Astrocyte (in vitro differentiated cells and primary cell): ENCODE data around the gene TNRC6A. TPM values are rescaled to one million over a fixed set of nuclear protein-coding genes. Genes with fewer than 3 reads are reported as not detected.
A peak's percentile ranks its signal among the peaks of the same experiment; 100 is the strongest.

ENCODE experiments used
- DNase-seq: peaks from one replicate; pipeline ENCODE4 v3.0.0-alpha.2; 2010; ENCODE audit warnings: low read depth
- FAIRE-seq: peaks from 2 replicates; lab custom pipeline; 2011; peaks lifted over from hg19 to GRCh38; lab: Jason Lieb, UNC
- H2AFZ ChIP-seq: 2 replicates; pipeline ENCODE4 v1.6.0; 2012; ENCODE audit warnings: low read depth, low read length, inconsistent platforms
- H3K27ac ChIP-seq: 2 replicates; pipeline ENCODE4 v1.5.1; 2011; ENCODE audit warnings: low read depth, low read length, inconsistent platforms
- H3K27me3 ChIP-seq: 2 replicates; pipeline ENCODE4 v1.6.0; 2011; ENCODE audit warnings: low read length, inconsistent platforms; ENCODE audit not compliant: insufficient read depth
- H3K36me3 ChIP-seq: 2 replicates; pipeline ENCODE4 v1.5.1; 2011; ENCODE audit warnings: low read length, inconsistent platforms; ENCODE audit not compliant: insufficient read depth
- H3K4me1 ChIP-seq: 2 replicates; pipeline ENCODE4 v1.5.1; 2011; ENCODE audit warnings: low read length, inconsistent platforms; ENCODE audit not compliant: insufficient read depth
- H3K4me2 ChIP-seq: 2 replicates; pipeline ENCODE4 v1.6.0; 2012; ENCODE audit warnings: low read length, inconsistent platforms
- H3K4me3 ChIP-seq: 2 replicates; pipeline ENCODE4 v1.5.1; 2011; ENCODE audit warnings: low read depth, mild to moderate bottlenecking, low read length, inconsistent platforms; ENCODE audit not compliant: insufficient read depth
- H3K79me2 ChIP-seq: 2 replicates; pipeline ENCODE4 v1.6.0; 2012; ENCODE audit warnings: mild to moderate bottlenecking, low read length, inconsistent platforms; ENCODE audit not compliant: insufficient read depth
- H3K9ac ChIP-seq: 2 replicates; pipeline ENCODE4 v1.6.0; 2012; ENCODE audit warnings: mild to moderate bottlenecking, low read length, inconsistent platforms
- H3K9me3 ChIP-seq: 2 replicates; pipeline ENCODE4 v1.5.1; 2012; ENCODE audit warnings: low read depth, mild to moderate bottlenecking, low read length, inconsistent platforms; ENCODE audit not compliant: insufficient read depth
- H4K20me1 ChIP-seq: 2 replicates; pipeline ENCODE4 v1.6.0; 2012; ENCODE audit warnings: low read length, inconsistent platforms; ENCODE audit not compliant: insufficient read depth
- H3K27ac Mint-ChIP-seq: one replicate; pipeline ENCODE4 v1.8.0; 2021; ENCODE audit warnings: mild to moderate bottlenecking, mixed read lengths; ENCODE audit not compliant: unreplicated experiment
- H3K27me3 Mint-ChIP-seq: one replicate; pipeline ENCODE4 v1.8.0; 2021; ENCODE audit warnings: low read depth, mixed read lengths; ENCODE audit not compliant: unreplicated experiment
- H3K36me3 Mint-ChIP-seq: one replicate; pipeline ENCODE4 v1.8.0; 2021; ENCODE audit warnings: low read depth, mixed read lengths; ENCODE audit not compliant: unreplicated experiment
- H3K4me1 Mint-ChIP-seq: one replicate; pipeline ENCODE4 v1.8.0; 2021; ENCODE audit warnings: low read depth, mixed read lengths; ENCODE audit not compliant: unreplicated experiment
- H3K4me3 Mint-ChIP-seq: one replicate; pipeline ENCODE4 v1.8.0; 2021; ENCODE audit warnings: mild to moderate bottlenecking, moderate library complexity, mixed read lengths; ENCODE audit not compliant: unreplicated experiment
- H3K9me3 Mint-ChIP-seq: one replicate; pipeline ENCODE4 v1.8.0; 2021; ENCODE audit warnings: mild to moderate bottlenecking, mixed read lengths; ENCODE audit not compliant: unreplicated experiment
- CTCF ChIP-seq: IDR thresholded peaks from 2 replicates; pipeline ENCODE4 v1.5.1; 2011; ENCODE audit warnings: low read depth, mild to moderate bottlenecking, inconsistent platforms, low read length, moderate library complexity; ENCODE audit not compliant: insufficient read depth
- EZH2 ChIP-seq: IDR thresholded peaks from 2 replicates; pipeline ENCODE4 v1.6.1; 2012; ENCODE audit warnings: mild to moderate bottlenecking, low read length, inconsistent platforms; ENCODE audit not compliant: insufficient read depth
- total RNA-seq: library from RNA; stranded (reverse); gene quantifications from 2 replicates; pipeline ENCODE4 v1.2.1, GENCODE V29; 2021

Gene TNRC6A
- total RNA-seq, 1 donor from 2014 or later: 51.1 TPM

GRCh38 chr16:24713379-24713778 is 16.1 kb upstream of the TNRC6A start:
- no peaks in the 10 kb centered on the region for H3K36me3 ChIP-seq
- H3K4me3 Mint-ChIP-seq: no peak overlapping the region
- no peak overlapping the region for H3K9ac ChIP-seq
- peaks cover 3% of the 10 kb centered on the region for H3K9me3 Mint-ChIP-seq
- no peaks in the 10 kb centered on the region for H3K9me3 ChIP-seq
- no peaks in the 10 kb centered on the region for H3K4me1 Mint-ChIP-seq
- no peaks in the 10 kb centered on the region for H3K27me3 ChIP-seq
- H3K4me3 ChIP-seq: no peak overlapping the region
- H3K4me2 ChIP-seq: no peak overlapping the region
- no peak overlapping the region for H3K27ac Mint-ChIP-seq
- TF ChIP-seq CTCF (no peak), EZH2 (no peak)
- H2AFZ ChIP-seq: no peak overlapping the region
- no peak overlapping the region for H3K27ac ChIP-seq
- FAIRE-seq: no peak
- H4K20me1 ChIP-seq: no peaks in the 10 kb centered on the region
- no peaks in the 10 kb centered on the region for H3K79me2 ChIP-seq
- H3K4me1 ChIP-seq: no peaks in the 10 kb centered on the region
- no peaks in the 10 kb centered on the region for H3K36me3 Mint-ChIP-seq
- no peak for DNase-seq
- no peaks in the 10 kb centered on the region for H3K27me3 Mint-ChIP-seq

GRCh38 chr16:24717411-24717810 is 12.0 kb upstream of the TNRC6A start:
- no peak overlapping the region for H3K4me3 Mint-ChIP-seq
- H3K9me3 Mint-ChIP-seq: peaks cover 3% of the 10 kb centered on the region
- peak; percentile 86 for DNase-seq
- H3K27me3 Mint-ChIP-seq: no peaks in the 10 kb centered on the region
- H3K9me3 ChIP-seq: no peaks in the 10 kb centered on the region
- H3K4me3 ChIP-seq: no peak overlapping the region
- no peaks in the 10 kb centered on the region for H4K20me1 ChIP-seq
- H3K79me2 ChIP-seq: no peaks in the 10 kb centered on the region
- no peak overlapping the region for H3K4me2 ChIP-seq
- no peaks in the 10 kb centered on the region for H3K4me1 Mint-ChIP-seq
- H3K4me1 ChIP-seq: no peaks in the 10 kb centered on the region
- H3K9ac ChIP-seq: no peak overlapping the region
- no peak overlapping the region for H2AFZ ChIP-seq
- no peaks in the 10 kb centered on the region for H3K36me3 ChIP-seq
- H3K36me3 Mint-ChIP-seq: no peaks in the 10 kb centered on the region
- no peaks in the 10 kb centered on the region for H3K27me3 ChIP-seq
- H3K27ac Mint-ChIP-seq: no peak overlapping the region
- H3K27ac ChIP-seq: no peak overlapping the region
- TF ChIP-seq EZH2 (no peak), CTCF (no peak)
- no peak for FAIRE-seq

- H3K4me1 Mint-ChIP-seq: peaks cover 3% of the 10 kb centered on the region
- no peaks in the 10 kb centered on the region for H3K9me3 Mint-ChIP-seq
- TF ChIP-seq CTCF (no peak), EZH2 (no peak)
- DNase-seq (no peak), FAIRE-seq (no peak)
- Histone ChIP-seq H3K9ac (no peak overlapping the region), H4K20me1 (no peaks in the 10 kb centered on the region), H3K27me3 (no peaks in the 10 kb centered on the region), H3K79me2 (no peaks in the 10 kb centered on the region), H3K4me2 (no peak overlapping the region), H3K9me3 (no peaks in the 10 kb centered on the region), H3K4me3 (no peak overlapping the region), H2AFZ (no peak overlapping the region), H3K27ac (no peak overlapping the region), H3K4me1 (peaks cover 11% of the 10 kb centered on the region), H3K36me3 (no peaks in the 10 kb centered on the region)
- no peak overlapping the region for H3K4me3 Mint-ChIP-seq
- no peaks in the 10 kb centered on the region for H3K36me3 Mint-ChIP-seq
- no peaks in the 10 kb centered on the region for H3K27me3 Mint-ChIP-seq
- H3K27ac Mint-ChIP-seq: no peak overlapping the region
These were observed 10.4 kb upstream of the TNRC6A start for GRCh38 chr16:24718967-24719521.
